SK-N-SH (cell line): ENCODE data around the gene C1orf159. TPM values are rescaled to one million over a fixed set of nuclear protein-coding genes. Genes with fewer than 3 reads are reported as not detected.
A peak's percentile ranks its signal among the peaks of the same experiment; 100 is the strongest.

Experiments used
- CTCF ChIA-PET: fragments of 300-600, 350-600 bp; formaldehyde crosslinking; extraction: SDS; loops from one replicate; lab custom pipeline; 2021; lab: Yijun Ruan, JAX
- POLR2A ChIA-PET: fragments of 350-600 bp; sonication (Branson Sonifier 250); formaldehyde crosslinking; extraction: SDS; loops from one replicate; lab custom pipeline; 2020; ENCODE audit warnings: antibody characterized with exemption, inconsistent platforms; lab: Yijun Ruan, JAX
- DNase-seq: peaks from one replicate; pipeline ENCODE4 v3.0.0; 2012
- H2AFZ ChIP-seq: fragments of 200-600 bp; sonication (generic); 2 replicates; pipeline ENCODE4 v1.8.1; 2016; ENCODE audit warnings: antibody characterized with exemption, mild to moderate bottlenecking, low read depth
- H3F3A ChIP-seq: fragments of 200-600 bp; sonication (generic); replicated peaks from 2 replicates; pipeline ENCODE3; 2016; ENCODE audit warnings: antibody characterized with exemption, mild to moderate bottlenecking; ENCODE audit not compliant: insufficient read depth
- H3K27ac ChIP-seq, 2 experiments: fragments of 200-500 bp in 1 of 2; fragments of 200-600 bp in 1 of 2; sonication (Bioruptor generic) in 1 of 2; sonication (generic), shearing (Covaris generic) in 1 of 2; 2 replicates each; pipeline versions ENCODE4 v1.5.1 to v1.6.1; 2014 to 2016; ENCODE audit warnings: low read depth in 2 of 2, inconsistent platforms in 1 of 2, low read length in 1 of 2, mild to moderate bottlenecking in 1 of 2, mixed read lengths in 1 of 2
- H3K27me3 ChIP-seq: fragments of 200-600 bp; sonication (generic), shearing (Covaris generic); 2 replicates; pipeline ENCODE4 v1.6.1; 2016; ENCODE audit warnings: mixed run types; ENCODE audit not compliant: insufficient read depth
- H3K36me3 ChIP-seq, 2 experiments: fragments of 200-500 bp in 1 of 2; fragments of 200-600 bp in 1 of 2; sonication (Bioruptor generic) in 1 of 2; sonication (generic) in 1 of 2; replicated peaks in 1 of 2; 2 replicates each; pipeline versions ENCODE3 to v1.5.1; 2014 to 2016; ENCODE audit warnings: low read length in 1 of 2, mild to moderate bottlenecking in 1 of 2; ENCODE audit not compliant: insufficient read depth in 2 of 2, control insufficient read depth in 1 of 2
- H3K4me1 ChIP-seq, 2 experiments: fragments of 200-500 bp in 1 of 2; fragments of 200-600 bp in 1 of 2; sonication (Bioruptor generic) in 1 of 2; sonication (generic), shearing (Covaris generic) in 1 of 2; 2 replicates each; pipeline versions ENCODE4 v1.5.1 to v1.6.1; 2014 to 2016; ENCODE audit warnings: low read depth in 1 of 2, low read length in 1 of 2, mixed run types in 1 of 2; ENCODE audit not compliant: insufficient read depth in 2 of 2, control insufficient read depth in 1 of 2
- H3K4me2 ChIP-seq: fragments of 200-600 bp; sonication (generic), shearing (Covaris generic); 2 replicates; pipeline ENCODE4 v1.6.1; 2017; ENCODE audit warnings: mixed run types
- H3K4me3 ChIP-seq, 2 experiments: fragments of 200-500 bp in 1 of 2; fragments of 200-600 bp in 1 of 2; sonication (Bioruptor generic) in 1 of 2; sonication (generic), shearing (Covaris generic) in 1 of 2; 2 replicates each; pipeline versions ENCODE4 v1.5.1 to v1.8.1; 2014 to 2016; ENCODE audit warnings: low read depth in 2 of 2, inconsistent platforms in 1 of 2, low read length in 1 of 2, mild to moderate bottlenecking in 1 of 2, mixed read lengths in 1 of 2, moderate library complexity in 1 of 2
- H3K79me2 ChIP-seq: fragments of 200-600 bp; sonication (generic); 2 replicates; pipeline ENCODE4 v1.8.1; 2017; ENCODE audit warnings: mild to moderate bottlenecking; ENCODE audit not compliant: insufficient read depth
- H3K9ac ChIP-seq: fragments of 200-600 bp; sonication (generic); 2 replicates; pipeline ENCODE4 v1.6.1; 2017; ENCODE audit warnings: mixed run types
- H3K9me2 ChIP-seq: fragments of 200-600 bp; sonication (generic); 2 replicates; pipeline ENCODE4 v1.6.1; 2017; ENCODE audit warnings: mixed run types
- H3K9me3 ChIP-seq: fragments of 200-600 bp; sonication (generic); 2 replicates; pipeline ENCODE4 v1.6.1; 2017; ENCODE audit warnings: mixed run types, mild to moderate bottlenecking, moderate library complexity
- H4K20me1 ChIP-seq: fragments of 200-600 bp; sonication (generic); 2 replicates; pipeline ENCODE4 v1.6.1; 2017; ENCODE audit warnings: mild to moderate bottlenecking, mixed run types; ENCODE audit not compliant: insufficient read depth
- MXI1 ChIP-seq: IDR thresholded peaks from 2 replicates; pipeline ENCODE4 v1.6.1; 2012; ENCODE audit warnings: mild to moderate bottlenecking, low read depth, low read length, improper control_type of control experiment
- RAD21 ChIP-seq: IDR thresholded peaks from 2 replicates; pipeline ENCODE4 v1.6.1; 2012; ENCODE audit warnings: mild to moderate bottlenecking, low read length
- SMC3 ChIP-seq: IDR thresholded peaks from 2 replicates; pipeline ENCODE4 v1.6.1; 2012; ENCODE audit warnings: low read depth, low read length, improper control_type of control experiment
- TEAD4 ChIP-seq: IDR thresholded peaks from 2 replicates; pipeline ENCODE4 v1.4.0; 2012; ENCODE audit warnings: mild to moderate bottlenecking, borderline replicate concordance; ENCODE audit not compliant: insufficient read depth
- WGBS: methylation state at CpG from one replicate; pipeline ENCODE4 v1.1.6; 2017; ENCODE audit warnings: low lambda C conversion rate; 5-methylcytosine and 5-hydroxymethylcytosine counted together
- polyA plus RNA-seq, 3 experiments: library from polyadenylated mRNA; depleted of rRNA; stranded (reverse); fragments of >200 nt; gene quantifications; 2 replicates each; pipeline ENCODE4 v1.2.3, GENCODE V29; 2012
- TF ChIP-seq, protein P1 (sequence below): IDR thresholded peaks from 2 replicates; pipeline ENCODE4 v1.4.0; 2012; ENCODE audit warnings: low read depth

Gene C1orf159
- polyA plus RNA-seq, 1 of the 3 experiments (the other 2 are of a cell fraction), result 10.2 TPM

DNA sequence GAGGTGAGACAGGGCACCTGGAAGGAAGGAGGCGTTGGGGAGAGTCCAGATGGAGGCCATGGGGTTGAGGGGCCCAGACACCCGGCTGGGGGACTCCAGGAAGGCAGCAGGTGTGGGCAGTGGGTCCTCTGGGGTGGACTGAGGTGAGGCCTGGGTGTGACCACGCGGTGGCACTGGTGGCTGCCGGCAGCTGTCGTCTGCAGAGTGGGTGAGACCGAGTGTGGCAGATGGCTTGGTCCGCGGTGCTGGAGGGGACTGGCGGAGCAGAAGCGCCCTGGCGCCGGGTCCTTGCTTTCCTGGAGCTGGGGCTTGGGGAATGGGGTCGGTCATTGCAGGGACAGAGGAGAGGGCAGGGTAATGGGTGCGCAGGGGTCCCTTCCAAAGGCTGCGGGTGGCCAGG, 83.5 kb downstream of the C1orf159 start:
- H3K4me2 ChIP-seq, result no peak overlapping the region; the same call in 1 of the 2 replicates
- peak overlapping the region in 1 of 2 experiments; percentile 44; a peak in 1 of 4 replicates for H3K4me3 ChIP-seq
- POLR2A ChIA-PET, result no interaction called here
- peak; percentile 80 for DNase-seq
- H3K4me1 ChIP-seq, result peaks cover 0 to 11% of the 10 kb centered on the region in 2 experiments; a peak in 1 of 4 replicates
- TF ChIP-seq, protein P1, sequence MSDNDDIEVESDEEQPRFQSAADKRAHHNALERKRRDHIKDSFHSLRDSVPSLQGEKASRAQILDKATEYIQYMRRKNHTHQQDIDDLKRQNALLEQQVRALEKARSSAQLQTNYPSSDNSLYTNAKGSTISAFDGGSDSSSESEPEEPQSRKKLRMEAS, result no peak
- TF ChIP-seq TEAD4 (no peak), SMC3 (peak; percentile 48; the same call in 1 of the 2 replicates), MXI1 (peak; percentile 9; the same call in 1 of the 2 replicates), RAD21 (peak; percentile 57)
- H3K79me2 ChIP-seq, result no peaks in the 10 kb centered on the region
- WGBS, result 31% methylated on average over 6 of the region's 16 CpGs
- H3F3A ChIP-seq, result no peaks in the 10 kb centered on the region
- no peaks in the 10 kb centered on the region for H3K9me3 ChIP-seq
- peaks cover 0 to 2% of the 10 kb centered on the region in 2 experiments for H3K36me3 ChIP-seq
- no peaks in the 10 kb centered on the region for H3K27me3 ChIP-seq
- peaks cover 31% of the 10 kb centered on the region for H4K20me1 ChIP-seq
- H2AFZ ChIP-seq, result no peak overlapping the region
- H3K27ac ChIP-seq, result no peak overlapping the region
- CTCF ChIA-PET, result interaction anchor here (0.7 to 4.5 kb wide), 37 partner anchors 8 to 342 kb away, joined by 3 to 93 read pairs (median 4); partner anchors contain the start of genes AGRN, AURKAIP1, ISG15 and PERM1
- no peaks in the 10 kb centered on the region for H3K9me2 ChIP-seq
- no peak overlapping the region for H3K9ac ChIP-seq

Other genes starting within 250 kb of the C1orf159 start
- 2.1 and 3.7 TPM in 2 replicates for gene SAMD11, start 192.2 kb downstream of the C1orf159 start, polyA plus RNA-seq (2012; rRNA removed)
- 114 and 124 TPM in 2 replicates for gene NOC2L, start 156.8 kb downstream of the C1orf159 start, polyA plus RNA-seq (2012; rRNA removed)
- 27.3 and 28.1 TPM in 2 replicates for gene KLHL17, start 155.5 kb downstream of the C1orf159 start, polyA plus RNA-seq (2012; rRNA removed)
- not detected in 2 replicates for gene PLEKHN1, start 149.6 kb downstream of the C1orf159 start, polyA plus RNA-seq (2012; rRNA removed)
- 0.18 and 0.25 TPM in 2 replicates for gene PERM1, start 134.0 kb downstream of the C1orf159 start, polyA plus RNA-seq (2012; rRNA removed)
- 4.2 and 4.7 TPM in 2 replicates for gene HES4, start 116.0 kb downstream of the C1orf159 start, polyA plus RNA-seq (2012; rRNA removed)
- 22.9 and 28.6 TPM in 2 replicates for gene ISG15, start 102.6 kb downstream of the C1orf159 start, polyA plus RNA-seq (2012; rRNA removed)
- 24.0 and 31.6 TPM in 2 replicates for gene AGRN, start 96.0 kb downstream of the C1orf159 start, polyA plus RNA-seq (2012; rRNA removed)
- gene RNF223, start 41.8 kb downstream of the C1orf159 start, polyA plus RNA-seq (2012; rRNA removed), result not detected in 2 replicates
- not detected in 2 replicates for gene TTLL10, start 57.8 kb upstream of the C1orf159 start, polyA plus RNA-seq (2012; rRNA removed)
- 0.05 TPM in 1 of 2 replicates, not detected in the other for gene TNFRSF18, start 90.5 kb upstream of the C1orf159 start, polyA plus RNA-seq (2012; rRNA removed)
- gene TNFRSF4, start 98.1 kb upstream of the C1orf159 start, polyA plus RNA-seq (2012; rRNA removed), result not detected in 2 replicates
- gene SDF4, start 115.9 kb upstream of the C1orf159 start, polyA plus RNA-seq (2012; rRNA removed), result 182 and 265 TPM in 2 replicates
- 32.0 and 38.8 TPM in 2 replicates for gene B3GALT6, start 116.1 kb upstream of the C1orf159 start, polyA plus RNA-seq (2012; rRNA removed)
- gene C1QTNF12, start 130.6 kb upstream of the C1orf159 start, polyA plus RNA-seq (2012; rRNA removed), result 0.59 TPM in 1 of 2 replicates, not detected in the other
- 31.8 and 47.5 TPM in 2 replicates for gene UBE2J2, start 157.8 kb upstream of the C1orf159 start, polyA plus RNA-seq (2012; rRNA removed)
- gene SCNN1D, start 164.3 kb upstream of the C1orf159 start, polyA plus RNA-seq (2012; rRNA removed), result 2.6 and 2.9 TPM in 2 replicates
- gene ACAP3, start 191.8 kb upstream of the C1orf159 start, polyA plus RNA-seq (2012; rRNA removed), result 51.7 and 66.4 TPM in 2 replicates
- 13.9 and 19.0 TPM in 2 replicates for gene PUSL1, start 192.5 kb upstream of the C1orf159 start, polyA plus RNA-seq (2012; rRNA removed)
- gene INTS11, start 208.6 kb upstream of the C1orf159 start, polyA plus RNA-seq (2012; rRNA removed), result 137 and 141 TPM in 2 replicates
- 12.3 and 13.4 TPM in 2 replicates for gene CPTP, start 208.7 kb upstream of the C1orf159 start, polyA plus RNA-seq (2012; rRNA removed)
- 0.06 and 0.08 TPM in 2 replicates for gene TAS1R3, start 215.2 kb upstream of the C1orf159 start, polyA plus RNA-seq (2012; rRNA removed)
- 31.3 and 32.0 TPM in 2 replicates for gene DVL1, start 233.3 kb upstream of the C1orf159 start, polyA plus RNA-seq (2012; rRNA removed)
- gene MXRA8, start 242.5 kb upstream of the C1orf159 start, polyA plus RNA-seq (2012; rRNA removed), result 2.5 and 3.8 TPM in 2 replicates